GM20431 (cell line): ENCODE data around the gene MAST4.

Source experiments
- in situ Hi-C: fragments of 300-500 bp; cut with MseI, MboI; formaldehyde crosslinking; loops from one replicate; pipeline ENCODE4 v1.15.0; 2020; ENCODE audit warnings: low sequenced_read_pairs; ENCODE audit not compliant: unreplicated experiment

The MAST4 gene

GRCh38 chr5:67047160-67047559 lies 451.0 kb downstream of the MAST4 start:
- in situ Hi-C loops = no loop called here

GRCh38 chr5:67047616-67048015 lies 451.4 kb downstream of the MAST4 start:
- in situ Hi-C loops = no loop called here

GRCh38 chr5:67050125-67050524 lies 453.9 kb downstream of the MAST4 start:
- in situ Hi-C loops = no loop called here

- in situ Hi-C loops = no loop called here
Measured at GRCh38 chr5:67050635-67051034, 454.4 kb downstream of the MAST4 start.

- in situ Hi-C loops = no loop called here
Measured at GRCh38 chr5:67051164-67051563, 455.0 kb downstream of the MAST4 start.

GRCh38 chr5:67052034-67052433 lies 455.8 kb downstream of the MAST4 start:
- in situ Hi-C loops = no loop called here

- in situ Hi-C loops = no loop called here
Measured at GRCh38 chr5:67053229-67053628, 457.0 kb downstream of the MAST4 start.

GRCh38 chr5:67058998-67059743 lies 463.0 kb downstream of the MAST4 start:
- in situ Hi-C loops = no loop called here

- in situ Hi-C loops = no loop called here
Measured at GRCh38 chr5:67059744-67060490, 463.7 kb downstream of the MAST4 start.

- in situ Hi-C loops = no loop called here
Measured at GRCh38 chr5:67061511-67061910, 465.3 kb downstream of the MAST4 start.

- in situ Hi-C loops = no loop called here
Measured at GRCh38 chr5:67063055-67063454, 466.9 kb downstream of the MAST4 start.

- in situ Hi-C loops = no loop called here
Measured at GRCh38 chr5:67063791-67064190, 467.6 kb downstream of the MAST4 start.

GRCh38 chr5:67065237-67065636 lies 469.0 kb downstream of the MAST4 start:
- in situ Hi-C loops = no loop called here

- in situ Hi-C loops = no loop called here
Measured at GRCh38 chr5:67065696-67066095, 469.5 kb downstream of the MAST4 start.

GRCh38 chr5:67066815-67067214 lies 470.6 kb downstream of the MAST4 start:
- in situ Hi-C loops = no loop called here

GRCh38 chr5:67073045-67073680 lies 477.0 kb downstream of the MAST4 start:
- in situ Hi-C loops = no loop called here

- in situ Hi-C loops = no loop called here
Measured at GRCh38 chr5:67077296-67077695, 481.1 kb downstream of the MAST4 start.

GRCh38 chr5:67081261-67081660 lies 485.1 kb downstream of the MAST4 start:
- in situ Hi-C loops = no loop called here

- in situ Hi-C loops = no loop called here
Measured at GRCh38 chr5:67082941-67083340, 486.7 kb downstream of the MAST4 start.

GRCh38 chr5:67085616-67086015 lies 489.4 kb downstream of the MAST4 start:
- in situ Hi-C loops = no loop called here

- in situ Hi-C loops = no loop called here
Measured at GRCh38 chr5:67089200-67089725, 493.1 kb downstream of the MAST4 start.
